Measurements from ENCODE around the gene ARL15. TPM values are rescaled to one million over a fixed set of nuclear protein-coding genes. Genes with fewer than 3 reads are reported as not detected.

ARL15 gene
- total RNA-seq, 1 experiment from 2014 or later = 13.0 TPM

GRCh38 chr5:54212331-54212730 lies 98.0 kb downstream of the ARL15 start:
- no peaks in the 10 kb centered on the region for H3K23me2 ChIP-seq (ENCODE audit: insufficient read length, low read depth, low read length, poor library complexity, severe bottlenecking)
- H3K79me2 ChIP-seq (ENCODE audit: insufficient read depth, low read length) = no peaks in the 10 kb centered on the region
- TF ChIP-seq CTCF (conservative IDR thresholded peaks at IDR 0.05) = no peak
- H2BK5ac ChIP-seq (ENCODE audit: insufficient read length, low read length) = no peak overlapping the region
- peaks cover 22% of the 10 kb centered on the region for H3K4me1 ChIP-seq (ENCODE audit: insufficient read depth, low read length)
- no peak overlapping the region for H2BK15ac ChIP-seq (ENCODE audit: low read depth, low read length)
- H3K23ac ChIP-seq (ENCODE audit: insufficient read length, low read depth, low read length) = no peak overlapping the region
- H4K91ac ChIP-seq (ENCODE audit: insufficient read length, low read depth, low read length) = no peak overlapping the region
- H3K4me2 ChIP-seq (ENCODE audit: insufficient read depth, insufficient read length, low read length) = no peak overlapping the region
- H3K27me3 ChIP-seq (ENCODE audit: insufficient read depth, low read length) = no peaks in the 10 kb centered on the region
- Mint-ChIP-seq H3K9me3 (no peaks in the 10 kb centered on the region), H3K36me3 (ENCODE audit: insufficient read depth in 1 of 3, low read depth in 3 of 3) (no peaks in the 10 kb centered on the region), H3K4me3 (no peak overlapping the region), H3K4me1 (peaks cover 65 to 71% of the 10 kb centered on the region in 2 experiments), H3K27me3 (ENCODE audit: low read depth) (no peaks in the 10 kb centered on the region), H3K27ac (peak overlapping the region; percentile 30 to 82 (median 45); a peak in 4 of 7 replicates)
- no peak overlapping the region for H2BK120ac ChIP-seq (ENCODE audit: low read depth, low read length, poor library complexity, severe bottlenecking)
- no peaks in the 10 kb centered on the region for H3K79me1 ChIP-seq (ENCODE audit: insufficient read depth, low read depth, low read length, poor library complexity, severe bottlenecking)
- H2BK20ac ChIP-seq (ENCODE audit: low read depth, low read length, poor library complexity, severe bottlenecking) = no peak overlapping the region
- H2AFZ ChIP-seq (ENCODE audit: low read length) = no peak overlapping the region
- no peak overlapping the region for H2AK5ac ChIP-seq (ENCODE audit: insufficient read length, low read length)
- H4K5ac ChIP-seq (ENCODE audit: insufficient read length, low read depth, low read length) = no peak overlapping the region
- no CpG with 5 or more reads among the region's 1 CpG for WGBS (ENCODE audit: extremely low coverage, insufficient read length, low lambda C conversion rate)
- no peak overlapping the region for H3K56ac ChIP-seq (ENCODE audit: insufficient read length, low read depth, low read length)
- H3K9ac ChIP-seq (ENCODE audit: extremely low read depth, insufficient read length, low read length) = no peak overlapping the region
- no peak overlapping the region for H3K27ac ChIP-seq (ENCODE audit: insufficient read length, low read depth, low read length)
- no peak overlapping the region for H3T11ph ChIP-seq (ENCODE audit: low read length)
- no peak overlapping the region for H2BK12ac ChIP-seq (ENCODE audit: insufficient read length, low read depth, low read length)
- H3K4ac ChIP-seq (ENCODE audit: low read depth, low read length) = no peak overlapping the region
- H3K14ac ChIP-seq (ENCODE audit: insufficient read depth, low read length) = no peak overlapping the region
- DNase-seq = no peak
- no peaks in the 10 kb centered on the region for H4K20me1 ChIP-seq (ENCODE audit: control insufficient read depth, insufficient read depth, insufficient read length)
- H3K9me3 ChIP-seq (ENCODE audit: control insufficient read depth, low read depth, low read length) = no peaks in the 10 kb centered on the region
- no peak overlapping the region for H3K18ac ChIP-seq (ENCODE audit: insufficient read length, low read depth, low read length)
- no peak overlapping the region for H4K8ac ChIP-seq (replicated peaks; ENCODE audit: insufficient read length, low read depth, low read length)
